ENCODE measurements around the gene DSCAM. TPM values are rescaled to one million over a fixed set of nuclear protein-coding genes. Genes with fewer than 3 reads are reported as not detected.

The DSCAM gene
- total and polyA plus RNA-seq, 2 experiments from 2014 or later: 0.07 TPM; not detected in 1

DNA sequence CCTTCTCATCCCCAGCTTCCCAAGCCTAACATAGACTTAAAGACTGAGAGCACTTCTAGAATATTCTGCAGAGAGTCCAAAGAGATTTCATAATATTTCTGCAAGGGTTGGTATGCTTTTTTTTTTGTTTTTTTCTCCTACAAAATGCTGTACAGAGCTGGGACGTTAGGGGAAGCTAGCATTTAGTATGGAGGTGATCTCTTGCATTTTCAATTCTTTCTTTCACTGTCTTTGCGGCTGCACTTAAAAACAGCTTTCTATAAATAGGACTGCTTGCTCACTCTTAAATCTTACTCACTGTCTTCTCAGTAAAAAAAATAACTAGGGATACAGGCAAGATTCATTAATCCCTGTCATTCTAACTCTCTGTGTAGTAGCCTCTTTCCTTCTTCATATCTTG, 7.4 kb downstream of the DSCAM start:
- Mint-ChIP-seq H3K9me3 (peaks cover 80% of the 10 kb centered on the region), H3K27me3 (ENCODE audit: insufficient read depth, low read depth, poor library complexity) (peaks cover 12% of the 10 kb centered on the region), H3K27ac (no peak overlapping the region), H3K4me1 (peaks cover 2% of the 10 kb centered on the region; the same call in 2 of the 3 replicates), H3K4me3 (no peak overlapping the region), H3K36me3 (ENCODE audit: low read depth) (peaks cover 6% of the 10 kb centered on the region; the same call in 2 of the 3 replicates)
- ATAC-seq (no peak), DNase-seq (ENCODE audit: low spot score) (no peak)
- Histone ChIP-seq H3K27ac (ENCODE audit: low read depth) (no peak overlapping the region), H3K27me3 (ENCODE audit: insufficient read depth) (peaks cover 16% of the 10 kb centered on the region), H3K9me2 (ENCODE audit: insufficient read depth) (no peaks in the 10 kb centered on the region), H3K79me2 (replicated peaks; ENCODE audit: insufficient read depth) (no peaks in the 10 kb centered on the region), H3K4me1 (ENCODE audit: insufficient read depth) (no peaks in the 10 kb centered on the region), H3K4me3 (no peak overlapping the region), H2AFZ (no peak overlapping the region), H3F3A (replicated peaks; ENCODE audit: low read depth) (no peaks in the 10 kb centered on the region), H3K36me3 (ENCODE audit: insufficient read depth) (no peaks in the 10 kb centered on the region), H3K4me2 (no peak overlapping the region), H4K20me1 (replicated peaks; ENCODE audit: insufficient read depth) (no peaks in the 10 kb centered on the region)
- TF ChIP-seq EZH2 (IDR thresholded peaks at IDR 0.05; ENCODE audit: low read depth, unreplicated experiment) (no peak), POLR2AphosphoS5 (IDR thresholded peaks at IDR 0.05; ENCODE audit: low read depth) (no peak)

DNA sequence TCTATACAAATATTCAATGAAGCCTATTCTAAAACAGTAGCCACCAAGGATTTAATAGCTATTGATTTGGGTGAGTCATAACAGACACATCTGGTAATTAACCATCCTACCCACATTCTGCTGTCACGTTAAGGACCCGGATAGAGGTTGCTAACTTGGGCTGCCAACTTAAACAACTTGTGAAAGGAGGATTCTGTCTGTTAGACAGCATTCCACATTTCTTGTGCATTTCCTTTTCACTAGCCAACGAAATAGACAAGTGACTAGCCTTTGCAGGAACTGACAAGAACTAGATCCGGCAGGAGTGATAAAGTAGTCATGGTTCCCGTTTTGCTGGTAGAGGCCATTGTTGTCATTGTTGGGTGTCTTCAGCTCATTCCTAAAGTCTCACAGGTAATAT, 9.5 kb downstream of the DSCAM start:
- Histone ChIP-seq H3K4me1 (ENCODE audit: insufficient read depth) (no peaks in the 10 kb centered on the region), H3K4me2 (no peak overlapping the region), H3K9me2 (ENCODE audit: insufficient read depth) (no peaks in the 10 kb centered on the region), H3K36me3 (ENCODE audit: insufficient read depth) (no peaks in the 10 kb centered on the region), H4K20me1 (replicated peaks; ENCODE audit: insufficient read depth) (no peaks in the 10 kb centered on the region), H3F3A (replicated peaks; ENCODE audit: low read depth) (no peaks in the 10 kb centered on the region), H3K79me2 (replicated peaks; ENCODE audit: insufficient read depth) (no peaks in the 10 kb centered on the region), H3K27ac (ENCODE audit: low read depth) (no peak overlapping the region), H3K27me3 (ENCODE audit: insufficient read depth) (peaks cover 16% of the 10 kb centered on the region), H2AFZ (no peak overlapping the region), H3K4me3 (no peak overlapping the region)
- H3K9me3 Mint-ChIP-seq: peaks cover 85% of the 10 kb centered on the region
- no peak for DNase-seq (ENCODE audit: low spot score)
- no peak for ATAC-seq
- H3K4me3 Mint-ChIP-seq: no peak overlapping the region
- peaks cover 6% of the 10 kb centered on the region; the same call in 2 of the 3 replicates for H3K36me3 Mint-ChIP-seq (ENCODE audit: low read depth)
- no peak overlapping the region for H3K27ac Mint-ChIP-seq
- peaks cover 10% of the 10 kb centered on the region for H3K27me3 Mint-ChIP-seq (ENCODE audit: insufficient read depth, low read depth, poor library complexity)
- H3K4me1 Mint-ChIP-seq: peaks cover 2% of the 10 kb centered on the region; the same call in 2 of the 3 replicates
- TF ChIP-seq, protein P1, sequence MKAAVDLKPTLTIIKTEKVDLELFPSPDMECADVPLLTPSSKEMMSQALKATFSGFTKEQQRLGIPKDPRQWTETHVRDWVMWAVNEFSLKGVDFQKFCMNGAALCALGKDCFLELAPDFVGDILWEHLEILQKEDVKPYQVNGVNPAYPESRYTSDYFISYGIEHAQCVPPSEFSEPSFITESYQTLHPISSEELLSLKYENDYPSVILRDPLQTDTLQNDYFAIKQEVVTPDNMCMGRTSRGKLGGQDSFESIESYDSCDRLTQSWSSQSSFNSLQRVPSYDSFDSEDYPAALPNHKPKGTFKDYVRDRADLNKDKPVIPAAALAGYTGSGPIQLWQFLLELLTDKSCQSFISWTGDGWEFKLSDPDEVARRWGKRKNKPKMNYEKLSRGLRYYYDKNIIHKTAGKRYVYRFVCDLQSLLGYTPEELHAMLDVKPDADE (IDR thresholded peaks at IDR 0.05): no peak
- no peak for TF ChIP-seq CREB1 (CRISPR knock-in tag; IDR thresholded peaks at IDR 0.05; ENCODE audit: low read depth)
- TF ChIP-seq JUNB (IDR thresholded peaks at IDR 0.05; ENCODE audit: unreplicated experiment): no peak
- no peak for TF ChIP-seq CTCF (conservative IDR thresholded peaks at IDR 0.05; ENCODE audit: low read depth in 2 of 2)
- TF ChIP-seq, protein P2, sequence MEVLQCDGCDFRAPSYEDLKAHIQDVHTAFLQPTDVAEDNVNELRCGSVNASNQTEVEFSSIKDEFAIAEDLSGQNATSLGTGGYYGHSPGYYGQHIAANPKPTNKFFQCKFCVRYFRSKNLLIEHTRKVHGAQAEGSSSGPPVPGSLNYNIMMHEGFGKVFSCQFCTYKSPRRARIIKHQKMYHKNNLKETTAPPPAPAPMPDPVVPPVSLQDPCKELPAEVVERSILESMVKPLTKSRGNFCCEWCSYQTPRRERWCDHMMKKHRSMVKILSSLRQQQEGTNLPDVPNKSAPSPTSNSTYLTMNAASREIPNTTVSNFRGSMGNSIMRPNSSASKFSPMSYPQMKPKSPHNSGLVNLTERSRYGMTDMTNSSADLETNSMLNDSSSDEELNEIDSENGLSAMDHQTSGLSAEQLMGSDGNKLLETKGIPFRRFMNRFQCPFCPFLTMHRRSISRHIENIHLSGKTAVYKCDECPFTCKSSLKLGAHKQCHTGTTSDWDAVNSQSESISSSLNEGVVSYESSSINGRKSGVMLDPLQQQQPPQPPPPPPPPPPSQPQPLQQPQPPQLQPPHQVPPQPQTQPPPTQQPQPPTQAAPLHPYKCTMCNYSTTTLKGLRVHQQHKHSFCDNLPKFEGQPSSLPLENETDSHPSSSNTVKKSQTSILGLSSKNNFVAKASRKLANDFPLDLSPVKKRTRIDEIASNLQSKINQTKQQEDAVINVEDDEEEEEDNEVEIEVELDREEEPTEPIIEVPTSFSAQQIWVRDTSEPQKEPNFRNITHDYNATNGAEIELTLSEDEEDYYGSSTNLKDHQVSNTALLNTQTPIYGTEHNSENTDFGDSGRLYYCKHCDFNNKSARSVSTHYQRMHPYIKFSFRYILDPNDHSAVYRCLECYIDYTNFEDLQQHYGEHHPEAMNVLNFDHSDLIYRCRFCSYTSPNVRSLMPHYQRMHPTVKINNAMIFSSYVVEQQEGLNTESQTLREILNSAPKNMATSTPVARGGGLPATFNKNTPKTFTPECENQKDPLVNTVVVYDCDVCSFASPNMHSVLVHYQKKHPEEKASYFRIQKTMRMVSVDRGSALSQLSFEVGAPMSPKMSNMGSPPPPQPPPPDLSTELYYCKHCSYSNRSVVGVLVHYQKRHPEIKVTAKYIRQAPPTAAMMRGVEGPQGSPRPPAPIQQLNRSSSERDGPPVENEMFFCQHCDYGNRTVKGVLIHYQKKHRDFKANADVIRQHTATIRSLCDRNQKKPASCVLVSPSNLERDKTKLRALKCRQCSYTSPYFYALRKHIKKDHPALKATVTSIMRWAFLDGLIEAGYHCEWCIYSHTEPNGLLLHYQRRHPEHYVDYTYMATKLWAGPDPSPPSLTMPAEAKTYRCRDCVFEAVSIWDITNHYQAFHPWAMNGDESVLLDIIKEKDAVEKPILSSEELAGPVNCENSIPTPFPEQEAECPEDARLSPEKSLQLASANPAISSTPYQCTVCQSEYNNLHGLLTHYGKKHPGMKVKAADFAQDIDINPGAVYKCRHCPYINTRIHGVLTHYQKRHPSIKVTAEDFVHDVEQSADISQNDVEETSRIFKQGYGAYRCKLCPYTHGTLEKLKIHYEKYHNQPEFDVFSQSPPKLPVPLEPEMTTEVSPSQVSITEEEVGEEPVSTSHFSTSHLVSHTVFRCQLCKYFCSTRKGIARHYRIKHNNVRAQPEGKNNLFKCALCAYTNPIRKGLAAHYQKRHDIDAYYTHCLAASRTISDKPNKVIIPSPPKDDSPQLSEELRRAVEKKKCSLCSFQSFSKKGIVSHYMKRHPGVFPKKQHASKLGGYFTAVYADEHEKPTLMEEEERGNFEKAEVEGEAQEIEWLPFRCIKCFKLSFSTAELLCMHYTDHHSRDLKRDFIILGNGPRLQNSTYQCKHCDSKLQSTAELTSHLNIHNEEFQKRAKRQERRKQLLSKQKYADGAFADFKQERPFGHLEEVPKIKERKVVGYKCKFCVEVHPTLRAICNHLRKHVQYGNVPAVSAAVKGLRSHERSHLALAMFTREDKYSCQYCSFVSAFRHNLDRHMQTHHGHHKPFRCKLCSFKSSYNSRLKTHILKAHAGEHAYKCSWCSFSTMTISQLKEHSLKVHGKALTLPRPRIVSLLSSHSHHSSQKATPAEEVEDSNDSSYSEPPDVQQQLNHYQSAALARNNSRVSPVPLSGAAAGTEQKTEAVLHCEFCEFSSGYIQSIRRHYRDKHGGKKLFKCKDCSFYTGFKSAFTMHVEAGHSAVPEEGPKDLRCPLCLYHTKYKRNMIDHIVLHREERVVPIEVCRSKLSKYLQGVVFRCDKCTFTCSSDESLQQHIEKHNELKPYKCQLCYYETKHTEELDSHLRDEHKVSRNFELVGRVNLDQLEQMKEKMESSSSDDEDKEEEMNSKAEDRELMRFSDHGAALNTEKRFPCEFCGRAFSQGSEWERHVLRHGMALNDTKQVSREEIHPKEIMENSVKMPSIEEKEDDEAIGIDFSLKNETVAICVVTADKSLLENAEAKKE (CRISPR knock-in tag; IDR thresholded peaks at IDR 0.05): no peak
- TF ChIP-seq POLR2AphosphoS5 (IDR thresholded peaks at IDR 0.05; ENCODE audit: low read depth): no peak
- TF ChIP-seq EZH2phosphoT487 (IDR thresholded peaks at IDR 0.05; ENCODE audit: unreplicated experiment): no peak
- TF ChIP-seq ZNF331 (CRISPR knock-in tag; IDR thresholded peaks at IDR 0.05; ENCODE audit: low read depth): no peak

Data from GM23338 (cell line).